Measurements from ENCODE around the gene UBE2Q2.

- TF ChIP-seq POLR2AphosphoS5 (IDR thresholded peaks at IDR 0.05), result no peak
- TF ChIP-seq CTCF (IDR thresholded peaks at IDR 0.05), result no peak
- TF ChIP-seq EP300 (IDR thresholded peaks at IDR 0.05), result no peak
These were observed 44.1 kb upstream of the UBE2Q2 start for GRCh38 chr15:75799190-75799589.
